K562 (cell line): ENCODE results near the gene RNF4. TPM values are rescaled to one million over a fixed set of nuclear protein-coding genes. Genes with fewer than 3 reads are reported as not detected.

Source experiments
- ATAC-seq: fragments of 200-7000 bp; cut with Tn5 transposase; 3 replicates; pipeline ENCODE4 v1.9.1; 2020; ENCODE audit warnings: moderate library complexity
- BruUV-seq: library from RNA; stranded (reverse); fragments of 400-500 nt; replicated peaks from 2 replicates; lab custom pipeline; 2021; lab: Mats Ljungman, UMichigan
- CTCF ChIA-PET: fragments of 300-600 bp; formaldehyde crosslinking; extraction: SDS; loops from one replicate; lab custom pipeline; 2021; ENCODE audit warnings: low intra/inter-chr PET ratio; lab: Yijun Ruan, JAX
- POLR2A ChIA-PET: fragments of 300-600, 350-650 bp; sonication (Branson Sonifier 250); formaldehyde crosslinking; extraction: SDS; loops from one replicate; lab custom pipeline; 2021; ENCODE audit warnings: antibody characterized with exemption, inconsistent platforms; lab: Yijun Ruan, JAX
- DNase-seq, 4 experiments: peaks; one replicate each; pipeline versions ENCODE4 v3.0.0 to v3.0.0-alpha.2; 2011 to 2018; ENCODE audit warnings: low spot score in 3 of 4, mixed read lengths in 3 of 4; ENCODE audit errors: extremely low read depth in 1 of 4
- FAIRE-seq: peaks from 2 replicates; lab custom pipeline; 2011; peaks lifted over from hg19 to GRCh38; lab: Jason Lieb, UNC
- H2AFZ ChIP-seq: 2 replicates; pipeline ENCODE4 v1.6.0; 2011; ENCODE audit warnings: low read depth, low read length, control low read depth, inconsistent platforms
- H3K27ac ChIP-seq: fragments of 200-600 bp; 3 replicates; pipeline ENCODE4 v1.8.0; 2011; ENCODE audit warnings: low read depth, mild to moderate bottlenecking, control low read depth, inconsistent platforms, low read length, moderate library complexity, mixed read lengths; ENCODE audit errors: extremely low read depth
- H3K27me3 ChIP-seq, 2 experiments: fragments of 300-600 bp in 1 of 2; 2 replicates in 1 of 2; 3 replicates in 1 of 2; pipeline versions ENCODE4 v1.6.0 to v1.8.0; 2011; ENCODE audit warnings: inconsistent platforms in 2 of 2, low read length in 2 of 2, mild to moderate bottlenecking in 1 of 2, mixed read lengths in 1 of 2, moderate library complexity in 1 of 2; ENCODE audit not compliant: control insufficient read depth in 2 of 2, insufficient read depth in 2 of 2
- H3K36me3 ChIP-seq: fragments of 300-600 bp; 3 replicates; pipeline ENCODE4 v1.8.0; 2011; ENCODE audit warnings: mild to moderate bottlenecking, low read length, inconsistent platforms; ENCODE audit not compliant: control insufficient read depth, insufficient read depth
- H3K4me1 ChIP-seq, 2 experiments: fragments of 200-600 bp in 1 of 2; replicated peaks in 1 of 2; 2 replicates in 1 of 2; 3 replicates in 1 of 2; pipeline versions ENCODE4 v1.5.1 to v1.8.0; 2011; ENCODE audit warnings: inconsistent platforms in 2 of 2, low read length in 2 of 2, mild to moderate bottlenecking in 1 of 2, mixed read lengths in 1 of 2, moderate library complexity in 1 of 2; ENCODE audit not compliant: control insufficient read depth in 2 of 2, insufficient read depth in 2 of 2
- H3K4me2 ChIP-seq: 2 replicates; pipeline ENCODE4 v1.6.1; 2011; ENCODE audit warnings: low read length, control low read depth, inconsistent platforms, mixed read lengths; ENCODE audit not compliant: insufficient read depth
- H3K4me3 ChIP-seq: fragments of 200-600 bp; sonication (generic), shearing (Covaris generic); 2 replicates; pipeline ENCODE4 v1.5.1; 2016; ENCODE audit warnings: control low read depth, inconsistent platforms
- H3K79me2 ChIP-seq: fragments of 200-600 bp; 3 replicates; pipeline ENCODE4 v1.8.0; 2011; ENCODE audit warnings: low read length, inconsistent platforms; ENCODE audit not compliant: control insufficient read depth, insufficient read depth
- H3K9ac ChIP-seq, 2 experiments: 2 replicates each; pipeline versions ENCODE4 v1.6.0 to v1.6.1; 2011; ENCODE audit warnings: low read depth in 2 of 2, low read length in 2 of 2, control low read depth in 1 of 2, inconsistent platforms in 1 of 2, mild to moderate bottlenecking in 1 of 2, mixed read lengths in 1 of 2; ENCODE audit not compliant: insufficient read depth in 1 of 2
- H3K9me1 ChIP-seq: one replicate; pipeline ENCODE4 v1.6.0; 2011; ENCODE audit warnings: inconsistent platforms, mild to moderate bottlenecking, low read length, moderate library complexity; ENCODE audit not compliant: control insufficient read depth, insufficient read depth
- H3K9me3 ChIP-seq: replicated peaks from 2 replicates; pipeline ENCODE4 v1.5.1; 2011; ENCODE audit warnings: low read depth, low read length, inconsistent platforms; ENCODE audit not compliant: control insufficient read depth, insufficient read depth
- H4K20me1 ChIP-seq: replicated peaks from 2 replicates; pipeline ENCODE4 v1.6.1; 2011; ENCODE audit warnings: low read length, inconsistent platforms, mixed read lengths; ENCODE audit not compliant: control insufficient read depth, insufficient read depth
- C11orf30 ChIP-seq: fragments of 450-650 bp; IDR thresholded peaks from 2 replicates; pipeline ENCODE4 v1.6.1; 2016; ENCODE audit warnings: low read depth, mild to moderate bottlenecking
- ETV1 ChIP-seq: fragments of 450-650 bp; conservative IDR thresholded peaks from 2 replicates; pipeline ENCODE4 v1.6.1; 2016; ENCODE audit warnings: missing genetic modification characterization, control low read depth, low read depth, missing compliant biosample characterization
- HES1 ChIP-seq: fragments of 450-650 bp; IDR thresholded peaks from 2 replicates; pipeline ENCODE4 v1.6.1; 2016; ENCODE audit warnings: low read depth, mild to moderate bottlenecking, moderate library complexity
- MAFG ChIP-seq: fragments of 450-650 bp; conservative IDR thresholded peaks from 2 replicates; pipeline ENCODE4 v1.6.1; 2016; ENCODE audit warnings: missing genetic modification characterization, missing compliant biosample characterization
- NFE2 ChIP-seq: IDR thresholded peaks from 2 replicates; pipeline ENCODE4 v1.6.1; 2014; ENCODE audit warnings: antibody characterized with exemption, low read depth
- PHF8 ChIP-seq: fragments of 200-600 bp; sonication (generic); IDR thresholded peaks from 2 replicates; pipeline ENCODE4 v1.6.1; 2012; ENCODE audit warnings: mixed run types, mild to moderate bottlenecking, inconsistent platforms, low read length, moderate library complexity, borderline replicate concordance
- ZNF316 ChIP-seq: fragments of 450-650 bp; IDR thresholded peaks from 2 replicates; pipeline ENCODE4 v1.6.1; 2016
- WGBS: fragments of 100-300 bp; shearing (Covaris generic); methylation state at CpG from one replicate; pipeline ENCODE4 v1.1.6; 2016; ENCODE audit warnings: low coverage, mixed read lengths; ENCODE audit not compliant: insufficient coverage; ENCODE audit errors: missing lambda C conversion rate; 5-methylcytosine and 5-hydroxymethylcytosine counted together
- in situ Hi-C: fragments of 300-500 bp; cut with MboI; formaldehyde crosslinking; loops from 4 replicates; pipeline ENCODE4 v1.15.0; 2018; ENCODE audit warnings: inconsistent platforms, mixed read lengths
- intact Hi-C: fragments of 100-400 bp; cut with micrococcal nuclease; formaldehyde crosslinking; loops from 2 replicates; pipeline ENCODE4 v1.14.2; 2022
- polyA plus RNA-seq, 8 experiments: library from polyadenylated mRNA; depleted of rRNA in 4 of 8; stranded (reverse) in 5 of 8; unstranded in 3 of 8; fragments of >200 nt; fragmentation: Nextera tagmentation in 2 of 8; fragmentation: Illumina TruSeq in 1 of 8; extraction: Ambion mirVana in 2 of 8; extraction: Trizol in 1 of 8; gene quantifications; 2 replicates each; pipeline versions ENCODE4 v1.2.1 to v1.2.3, GENCODE V29; 2011 to 2014; ENCODE audit warnings: inconsistent platforms in 1 of 8, missing spikeins in 1 of 8
- total RNA-seq, 7 experiments: library from RNA; depleted of rRNA in 6 of 7; stranded (reverse); fragments of >200 nt in 6 of 7; fragmentation: Illumina TruSeq in 2 of 7; extraction: Trizol in 2 of 7; gene quantifications; 2 replicates each; pipeline versions ENCODE4 v1.2.1 to v1.2.3, GENCODE V29; 2011 to 2021; ENCODE audit warnings: low replicate concordance in 1 of 7

Gene RNF4
- total and polyA plus RNA-seq, 9 of the 15 experiments (the other 6 are each of a cell fraction or from before 2014, with no cell fraction given), result 19.2 to 59.3 (median 44.8) TPM

GRCh38 chr4:2472187-2472586 lies 3.3 kb downstream of the RNF4 start:
- Histone ChIP-seq H3K9me1 (no peaks in the 10 kb centered on the region), H3K36me3 (peaks cover 71% of the 10 kb centered on the region), H3K4me1 (peaks cover 15 to 32% of the 10 kb centered on the region in 2 experiments; a peak in 4 of 5 replicates), H3K9ac (no peak overlapping the region), H3K9me3 (no peaks in the 10 kb centered on the region), H3K27ac (0 out of 3 replicates have a peak overlapping the region, but pooled peaks have one; percentile 15), H3K27me3 (no peaks in the 10 kb centered on the region), H4K20me1 (peaks cover 20% of the 10 kb centered on the region), H3K4me2 (no peak overlapping the region), H2AFZ (no peak overlapping the region), H3K79me2 (peaks cover 96% of the 10 kb centered on the region), H3K4me3 (no peak overlapping the region)
- ATAC-seq (no peak), DNase-seq (no peak), FAIRE-seq (no peak)
- CTCF ChIA-PET, result no interaction called here
- BruUV-seq, result no TSS peak
- POLR2A ChIA-PET, result interaction anchor here (0.6 to 1.5 kb wide), 7 partner anchors 9 to 1063 kb away, joined by 3 to 4 read pairs (median 3); no protein-coding TSS in a partner anchor
- intact Hi-C loops (no loop called here), in situ Hi-C loops (no loop called here)
- 87% methylated on average over 4 of the region's 4 CpGs for WGBS
- TF ChIP-seq NFE2 (peak; percentile 57; the same call in 1 of the 2 replicates), MAFG (tag) (peak; percentile 71), ETV1 (tag) (no peak), HES1 (no peak), C11orf30 (peak; percentile 67), ZNF316 (peak; percentile 84), PHF8 (no peak)
